C4-2B (cell line): Measurements from ENCODE around the gene TSG101.

Experiments
- H3K27ac ChIP-seq: fragments of 450-650 bp; 2 replicates; pipeline ENCODE4 v1.5.1; 2017
- ZFX ChIP-seq: fragments of 450-650 bp; IDR thresholded peaks from 2 replicates; pipeline ENCODE4 v1.6.1; 2017
- TF ChIP-seq, protein P1 (sequence below): fragments of 450-650 bp; conservative IDR thresholded peaks from 2 replicates; pipeline ENCODE4 v1.5.1; 2017; ENCODE audit warnings: mild to moderate bottlenecking

TSG101 gene

DNA sequence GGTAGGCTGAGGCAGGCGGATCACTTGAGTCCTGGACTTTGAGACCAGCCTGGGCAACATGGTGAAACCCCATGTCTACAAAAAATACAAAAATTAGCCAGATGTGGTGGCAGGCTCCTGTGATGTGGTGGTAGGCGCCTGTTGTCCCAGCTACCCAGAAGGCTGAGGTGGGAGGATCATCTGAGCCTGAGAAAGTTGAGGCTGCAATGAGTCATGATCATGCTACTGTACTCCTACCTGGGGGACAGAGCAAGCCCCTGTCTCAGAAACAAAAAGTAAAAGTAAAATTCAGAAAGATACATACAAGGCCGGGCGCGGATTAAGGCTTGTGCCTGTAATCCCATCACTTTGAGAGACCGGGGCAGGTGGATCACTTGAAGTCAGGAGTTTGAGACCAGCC, 64.8 kb downstream of the TSG101 start:
- H3K27ac ChIP-seq: no peak overlapping the region
- TF ChIP-seq, protein P1, sequence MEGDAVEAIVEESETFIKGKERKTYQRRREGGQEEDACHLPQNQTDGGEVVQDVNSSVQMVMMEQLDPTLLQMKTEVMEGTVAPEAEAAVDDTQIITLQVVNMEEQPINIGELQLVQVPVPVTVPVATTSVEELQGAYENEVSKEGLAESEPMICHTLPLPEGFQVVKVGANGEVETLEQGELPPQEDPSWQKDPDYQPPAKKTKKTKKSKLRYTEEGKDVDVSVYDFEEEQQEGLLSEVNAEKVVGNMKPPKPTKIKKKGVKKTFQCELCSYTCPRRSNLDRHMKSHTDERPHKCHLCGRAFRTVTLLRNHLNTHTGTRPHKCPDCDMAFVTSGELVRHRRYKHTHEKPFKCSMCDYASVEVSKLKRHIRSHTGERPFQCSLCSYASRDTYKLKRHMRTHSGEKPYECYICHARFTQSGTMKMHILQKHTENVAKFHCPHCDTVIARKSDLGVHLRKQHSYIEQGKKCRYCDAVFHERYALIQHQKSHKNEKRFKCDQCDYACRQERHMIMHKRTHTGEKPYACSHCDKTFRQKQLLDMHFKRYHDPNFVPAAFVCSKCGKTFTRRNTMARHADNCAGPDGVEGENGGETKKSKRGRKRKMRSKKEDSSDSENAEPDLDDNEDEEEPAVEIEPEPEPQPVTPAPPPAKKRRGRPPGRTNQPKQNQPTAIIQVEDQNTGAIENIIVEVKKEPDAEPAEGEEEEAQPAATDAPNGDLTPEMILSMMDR: no peak
- TF ChIP-seq ZFX: no peak

DNA sequence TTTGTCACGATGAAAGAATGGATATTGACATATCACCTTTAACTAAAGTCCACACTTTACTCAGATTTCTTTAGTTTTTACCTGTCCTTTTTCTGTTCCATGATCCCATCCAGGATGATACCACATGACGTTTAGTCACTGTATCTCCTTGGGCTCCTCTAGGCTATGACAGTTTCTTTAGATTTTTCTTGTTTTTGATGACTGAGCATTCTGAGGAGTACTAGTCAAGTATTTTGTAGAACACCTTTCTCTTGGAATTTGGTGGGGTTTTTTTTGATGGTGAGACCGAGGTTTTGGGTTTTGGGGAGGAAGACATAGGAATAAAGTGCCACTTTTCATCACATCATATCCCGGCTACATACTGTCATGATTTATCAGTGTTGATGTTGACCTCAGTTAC, 67.1 kb downstream of the TSG101 start:
- TF ChIP-seq ZFX: no peak
- TF ChIP-seq, protein P1: no peak
- no peak overlapping the region for H3K27ac ChIP-seq

DNA sequence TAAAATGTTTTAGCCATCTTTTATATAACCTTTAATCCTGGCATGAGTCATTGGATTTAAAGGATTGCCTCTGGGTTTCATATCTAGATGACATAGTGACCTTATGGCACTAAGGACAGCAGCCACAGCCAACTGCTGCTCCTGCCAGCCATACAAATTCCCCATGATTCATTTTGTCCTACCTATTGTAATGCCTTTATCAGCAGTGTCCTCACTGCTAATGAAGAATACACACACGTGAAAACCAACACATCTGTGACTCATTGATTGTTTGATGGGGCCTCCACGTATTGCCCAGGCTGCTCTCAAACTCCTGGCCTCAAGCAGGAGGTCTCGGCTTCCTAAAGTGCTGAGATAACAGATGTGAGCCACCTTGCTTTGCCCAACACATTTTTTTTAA, 69.3 kb downstream of the TSG101 start:
- no peak for TF ChIP-seq ZFX
- TF ChIP-seq, protein P1: no peak
- H3K27ac ChIP-seq: no peak overlapping the region

DNA sequence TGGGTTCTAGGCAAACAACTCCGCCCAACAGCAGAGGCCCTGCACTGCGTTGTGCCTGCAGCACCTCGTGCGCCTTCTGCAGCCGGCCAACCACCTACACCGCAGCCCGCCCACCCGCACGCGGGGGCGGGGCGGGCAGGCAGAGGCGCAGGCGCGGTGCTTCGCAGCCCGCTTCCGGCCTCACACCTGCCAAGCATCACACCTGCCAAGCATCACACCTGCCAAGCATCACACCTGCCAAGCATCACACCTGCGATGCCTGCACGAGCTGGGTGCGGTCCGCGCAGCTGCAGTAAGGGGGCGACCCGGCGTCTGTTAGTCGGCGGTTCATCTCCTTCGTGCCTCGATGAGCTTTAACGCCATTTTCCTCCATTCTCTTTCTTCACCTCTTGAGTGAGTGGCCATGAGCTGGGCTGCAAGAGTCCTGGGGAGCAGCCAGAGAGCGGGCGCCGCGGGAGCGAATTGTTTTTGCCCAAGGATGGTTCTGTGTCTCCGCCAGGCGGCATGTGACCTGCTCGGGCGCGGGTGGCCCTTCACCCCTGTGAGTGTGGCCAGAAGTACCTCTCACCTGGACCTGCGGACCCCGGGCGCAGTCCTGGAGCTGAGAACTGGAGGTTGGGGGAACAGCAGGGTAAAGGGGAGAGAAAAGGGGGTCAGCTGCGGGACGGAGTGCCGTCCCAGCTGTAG, 70.9 kb downstream of the TSG101 start, which contains the start of gene LDHAL6A:
LDHAL6A (plus strand) TSS at position 171 of the 687 bp plus-strand sequence. CDS start 825 bp downstream, outside the sequence.
- H3K27ac ChIP-seq: 0 out of 2 replicates have a peak within 1 kb of the TSS, but pooled peaks have one; percentile 4
- TF ChIP-seq, protein P1: no peak
- TF ChIP-seq ZFX: no peak

DNA sequence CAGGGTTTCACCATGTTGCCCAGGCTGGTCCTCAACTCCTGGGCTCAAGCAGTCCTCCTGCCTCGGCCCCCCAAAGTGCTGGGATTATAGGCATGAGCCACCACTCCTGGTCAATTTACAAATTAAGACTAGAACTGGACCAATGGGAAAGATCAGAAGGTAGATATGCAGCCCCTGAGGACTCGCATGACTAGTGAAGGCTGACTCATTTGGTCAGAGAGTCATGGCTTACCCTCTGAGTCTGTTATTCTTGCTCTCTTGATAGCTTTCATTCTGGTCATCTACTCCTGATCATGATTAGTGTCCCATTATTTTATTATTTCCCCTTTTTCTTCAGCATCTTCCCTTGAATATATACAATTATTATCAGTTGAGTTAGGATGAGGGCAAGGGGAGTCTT, 73.8 kb downstream of the TSG101 start:
- no peak overlapping the region for H3K27ac ChIP-seq
- no peak for TF ChIP-seq ZFX
- TF ChIP-seq, protein P1: no peak

DNA sequence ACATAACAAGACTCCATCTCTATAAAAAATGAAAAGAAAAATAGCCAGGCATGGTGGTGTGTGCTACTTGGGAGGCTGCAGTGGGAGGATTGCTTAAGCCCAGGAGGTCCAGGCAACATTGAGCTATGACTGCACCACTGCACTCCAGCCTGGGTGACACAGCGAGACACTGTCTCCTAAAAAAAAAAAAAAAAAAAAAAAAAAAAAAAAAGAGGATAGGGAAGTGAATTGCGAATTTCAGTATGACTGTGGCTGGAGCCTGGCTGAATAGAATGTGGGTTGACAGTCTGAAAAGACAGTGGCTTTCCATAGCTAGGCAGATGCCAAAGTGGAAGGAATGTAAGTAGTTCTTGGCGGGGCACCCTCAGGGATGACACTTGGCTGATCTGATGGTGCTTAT, 77.5 kb downstream of the TSG101 start:
- TF ChIP-seq, protein P1: no peak
- no peak overlapping the region for H3K27ac ChIP-seq

DNA sequence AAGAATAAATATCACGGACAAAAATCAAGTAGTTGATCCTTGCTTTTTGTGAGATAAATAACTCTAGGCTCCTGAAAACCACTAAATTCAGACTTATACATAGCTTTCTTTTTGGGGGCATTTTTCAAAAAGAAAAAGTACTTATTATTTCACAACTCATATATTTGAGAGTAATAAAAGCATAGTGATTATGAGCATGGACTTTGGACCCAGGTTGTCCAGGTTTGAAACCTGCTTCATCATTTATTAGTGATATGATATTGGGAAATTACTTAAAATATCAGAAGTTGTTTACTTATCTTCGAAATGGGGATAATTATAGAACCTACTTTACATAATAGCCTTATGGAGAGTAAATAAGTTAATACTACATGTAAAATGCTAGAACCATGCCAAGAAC, 88.1 kb downstream of the TSG101 start:
- H3K27ac ChIP-seq: no peak overlapping the region
- TF ChIP-seq, protein P1: no peak
- TF ChIP-seq ZFX: no peak
